HepG2 (cell line): ENCODE data around the gene ZCCHC3. TPM values are rescaled to one million over a fixed set of nuclear protein-coding genes. Genes with fewer than 3 reads are reported as not detected.

Experiments
- ESRRA ChIP-seq: sonication (generic); formaldehyde crosslinking; IDR thresholded peaks from 2 replicates; pipeline ENCODE4 v1.5.1; 2020; ENCODE audit warnings: mild to moderate bottlenecking, low read depth, missing genetic modification reagents
- EZH2 ChIP-seq: conservative IDR thresholded peaks from 2 replicates; pipeline ENCODE4 v1.6.1; 2012; ENCODE audit warnings: mild to moderate bottlenecking, low read depth, low read length, moderate library complexity
- FLYWCH1 ChIP-seq: sonication (generic); formaldehyde crosslinking; IDR thresholded peaks from 2 replicates; pipeline ENCODE4 v1.8.1; 2023; ENCODE audit warnings: mild to moderate bottlenecking, missing genetic modification reagents
- FOXC1 ChIP-seq: sonication (generic); formaldehyde crosslinking; IDR thresholded peaks from 2 replicates; pipeline ENCODE4 v1.8.0; 2022; ENCODE audit warnings: mild to moderate bottlenecking, missing genetic modification reagents, borderline replicate concordance
- HDAC6 ChIP-seq: fragments of 200-600 bp; sonication (generic); IDR thresholded peaks from 2 replicates; pipeline ENCODE4 v1.7.0; 2017; ENCODE audit warnings: mild to moderate bottlenecking, antibody characterized with exemption, low read length, low read depth
- MTF2 ChIP-seq: sonication (generic); formaldehyde crosslinking; IDR thresholded peaks from 2 replicates; pipeline ENCODE4 v1.5.0; 2020; ENCODE audit warnings: missing genetic modification reagents, borderline replicate concordance
- NFE2L2 ChIP-seq: fragments of 150-350 bp; IDR thresholded peaks from 2 replicates; pipeline ENCODE4 v1.6.1; 2014; ENCODE audit warnings: low read length
- PHF21A ChIP-seq: sonication (generic); formaldehyde crosslinking; IDR thresholded peaks from 2 replicates; pipeline ENCODE4 v1.5.0; 2020; ENCODE audit warnings: mild to moderate bottlenecking, missing genetic modification reagents
- RFX3 ChIP-seq: IDR thresholded peaks from 2 replicates; pipeline ENCODE4 v1.6.1; 2016; ENCODE audit warnings: missing biosample characterization, missing genetic modification reagents
- RFXAP ChIP-seq: sonication (generic); formaldehyde crosslinking; IDR thresholded peaks from 2 replicates; pipeline ENCODE4 v1.4.0; 2020; ENCODE audit warnings: missing genetic modification reagents, borderline replicate concordance
- SAFB2 ChIP-seq: sonication (generic); formaldehyde crosslinking; IDR thresholded peaks from 2 replicates; pipeline ENCODE4 v1.5.1; 2020; ENCODE audit warnings: missing genetic modification reagents, low read depth, mild to moderate bottlenecking, borderline replicate concordance
- TCF7L2 ChIP-seq: IDR thresholded peaks from 2 replicates; pipeline ENCODE4 v1.6.1; 2011; ENCODE audit warnings: mild to moderate bottlenecking, low read depth, low read length, moderate library complexity
- U2AF2 ChIP-seq: fragments of 200-400 bp; formaldehyde crosslinking; IDR thresholded peaks from 2 replicates; pipeline ENCODE4 v1.6.1; 2017; ENCODE audit warnings: low read depth, mild to moderate bottlenecking, low read length
- ZFP36L1 ChIP-seq: sonication (generic); formaldehyde crosslinking; IDR thresholded peaks from 2 replicates; pipeline ENCODE4 v1.8.0; 2022; ENCODE audit warnings: mild to moderate bottlenecking, missing genetic modification reagents, moderate library complexity
- ZNF317 ChIP-seq: sonication (generic); formaldehyde crosslinking; IDR thresholded peaks from 2 replicates; pipeline ENCODE4 v1.5.0; 2020; ENCODE audit warnings: mild to moderate bottlenecking, missing genetic modification reagents
- ZNF562 ChIP-seq: sonication (generic); formaldehyde crosslinking; IDR thresholded peaks from 2 replicates; pipeline ENCODE4 v1.8.0; 2022; ENCODE audit warnings: missing genetic modification reagents, borderline replicate concordance
- ZNF616 ChIP-seq: sonication (generic); formaldehyde crosslinking; IDR thresholded peaks from 2 replicates; pipeline ENCODE4 v1.5.0; 2020; ENCODE audit warnings: low read depth, mild to moderate bottlenecking, missing genetic modification reagents
- ZNF674 ChIP-seq: sonication (generic); formaldehyde crosslinking; IDR thresholded peaks from 2 replicates; pipeline ENCODE4 v1.5.0; 2020; ENCODE audit warnings: low read depth, mild to moderate bottlenecking, missing genetic modification reagents
- polyA plus RNA-seq, 8 experiments: library from polyadenylated mRNA; depleted of rRNA in 3 of 8; stranded (reverse) in 7 of 8; unstranded in 1 of 8; fragments of >200 nt; fragmentation: Illumina TruSeq in 4 of 8; extraction: Trizol in 4 of 8; gene quantifications; 2 replicates each; pipeline versions ENCODE4 v1.2.1 to v1.2.3, GENCODE V29; 2011 to 2016; ENCODE audit warnings: low read depth in 4 of 8, missing spikeins in 1 of 8, mixed read lengths in 1 of 8; ENCODE audit not compliant: insufficient read depth in 1 of 8
- total RNA-seq, 5 experiments: library from RNA; depleted of rRNA; stranded (reverse); fragments of >200 nt; fragmentation: Illumina TruSeq; extraction: Trizol; gene quantifications; 2 replicates each; pipeline ENCODE4 v1.2.3, GENCODE V29; 2016; ENCODE audit warnings: low read depth in 1 of 5
- TF ChIP-seq, protein P1 (sequence below): sonication (generic); formaldehyde crosslinking; IDR thresholded peaks from 2 replicates; pipeline ENCODE4 v1.8.0; 2022; ENCODE audit warnings: mild to moderate bottlenecking, missing genetic modification reagents, moderate library complexity
- TF ChIP-seq, protein P2 (sequence below): sonication (generic); formaldehyde crosslinking; IDR thresholded peaks from 2 replicates; pipeline ENCODE4 v1.4.0; 2020; ENCODE audit warnings: mild to moderate bottlenecking, missing genetic modification reagents
- TF ChIP-seq, protein P3 (sequence below): sonication (generic); formaldehyde crosslinking; IDR thresholded peaks from 2 replicates; pipeline ENCODE4 v1.5.0; 2020; ENCODE audit warnings: missing genetic modification reagents
- TF ChIP-seq, protein P4 (sequence below): sonication (generic); formaldehyde crosslinking; IDR thresholded peaks from 2 replicates; pipeline ENCODE4 v1.4.0; 2020; ENCODE audit warnings: missing genetic modification reagents, borderline replicate concordance
- TF ChIP-seq, protein P5 (sequence below): sonication (generic); formaldehyde crosslinking; conservative IDR thresholded peaks from 2 replicates; pipeline ENCODE4 v1.4.0; 2020; ENCODE audit warnings: missing genetic modification reagents

ZCCHC3 gene
- total and polyA plus RNA-seq, 2 of the 13 experiments (the other 11 are each of a cell fraction or from before 2014, with no cell fraction given): 46.6 to 63.0 TPM

DNA sequence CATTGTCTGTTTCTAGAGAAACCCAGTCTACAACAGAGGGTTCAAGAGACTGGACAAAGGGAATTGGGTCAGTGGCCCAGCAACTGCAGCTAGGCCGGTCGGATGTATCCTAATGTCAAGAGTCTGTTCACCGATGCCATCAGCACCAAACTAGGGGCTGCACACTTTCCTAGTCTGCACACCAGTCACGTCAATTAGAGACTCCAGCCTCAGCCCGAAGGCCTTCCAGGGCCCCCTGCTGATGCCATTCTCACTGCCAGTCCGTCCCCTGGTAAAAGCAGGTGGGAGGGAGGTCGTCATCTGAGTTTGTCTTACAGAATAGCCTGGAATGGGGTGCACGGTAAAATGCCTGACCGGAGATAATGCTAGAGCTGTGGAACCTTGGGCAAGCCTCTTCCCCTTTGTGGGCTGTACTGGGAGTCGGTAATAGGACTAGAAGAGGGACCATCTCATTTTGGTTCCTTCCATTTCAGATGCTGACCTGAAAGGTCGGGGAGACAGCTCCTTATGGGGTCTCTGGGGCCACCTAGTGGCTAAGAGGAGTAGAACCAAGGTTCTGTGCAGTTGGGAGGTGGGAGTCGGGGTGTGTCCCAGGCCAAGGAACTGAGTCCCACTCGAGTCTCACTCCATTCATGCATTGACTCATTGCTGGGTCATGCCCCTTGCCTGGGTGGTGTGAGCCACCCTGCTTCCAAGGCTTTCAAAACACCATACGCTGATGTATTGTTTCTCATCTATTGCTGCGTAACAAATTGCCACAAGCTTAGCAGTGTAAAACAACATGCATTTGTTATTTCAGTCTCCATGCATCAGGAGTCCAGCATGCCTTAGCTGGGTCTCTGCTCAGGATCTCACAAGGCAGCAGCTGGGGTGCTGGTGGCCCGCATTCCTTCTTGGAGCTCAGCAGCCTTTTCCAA is 33.1 kb downstream of the ZCCHC3 start (continued):
- TF ChIP-seq FOXC1: peak; percentile 48; the same call in 1 of the 2 replicates
- no peak for TF ChIP-seq EZH2
- no peak for TF ChIP-seq TCF7L2
- no peak for TF ChIP-seq ZNF317 (CRISPR knock-in tag)
- no peak for TF ChIP-seq MTF2
- no peak for TF ChIP-seq RFX3 (CRISPR knock-in tag)
- TF ChIP-seq ESRRA: peak; percentile 43; the same call in 1 of the 2 replicates
- TF ChIP-seq PHF21A: no peak
- no peak for TF ChIP-seq FLYWCH1 (CRISPR knock-in tag)
- TF ChIP-seq ZNF674 (CRISPR knock-in tag): no peak
- TF ChIP-seq, protein P1, sequence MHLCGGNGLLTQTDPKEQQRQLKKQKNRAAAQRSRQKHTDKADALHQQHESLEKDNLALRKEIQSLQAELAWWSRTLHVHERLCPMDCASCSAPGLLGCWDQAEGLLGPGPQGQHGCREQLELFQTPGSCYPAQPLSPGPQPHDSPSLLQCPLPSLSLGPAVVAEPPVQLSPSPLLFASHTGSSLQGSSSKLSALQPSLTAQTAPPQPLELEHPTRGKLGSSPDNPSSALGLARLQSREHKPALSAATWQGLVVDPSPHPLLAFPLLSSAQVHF (CRISPR knock-in tag): no peak
- no peak for TF ChIP-seq HDAC6
- TF ChIP-seq SAFB2 (CRISPR knock-in tag): no peak; the same call in 1 of the 2 replicates
- TF ChIP-seq NFE2L2: no peak; the same call in 1 of the 2 replicates
- TF ChIP-seq, protein P2, sequence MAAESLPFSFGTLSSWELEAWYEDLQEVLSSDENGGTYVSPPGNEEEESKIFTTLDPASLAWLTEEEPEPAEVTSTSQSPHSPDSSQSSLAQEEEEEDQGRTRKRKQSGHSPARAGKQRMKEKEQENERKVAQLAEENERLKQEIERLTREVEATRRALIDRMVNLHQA (CRISPR knock-in tag): no peak
- TF ChIP-seq, protein P3, sequence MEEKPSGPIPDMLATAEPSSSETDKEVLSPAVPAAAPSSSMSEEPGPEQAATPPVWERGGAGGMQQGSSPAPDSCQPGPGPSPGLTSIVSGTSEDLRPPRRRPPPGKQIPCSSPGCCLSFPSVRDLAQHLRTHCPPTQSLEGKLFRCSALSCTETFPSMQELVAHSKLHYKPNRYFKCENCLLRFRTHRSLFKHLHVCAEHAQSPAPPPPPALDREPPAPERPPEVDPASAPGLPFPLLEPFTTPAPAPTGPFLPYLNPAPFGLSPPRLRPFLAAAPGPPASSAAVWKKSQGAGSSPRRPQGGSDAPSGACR: no peak
- no peak for TF ChIP-seq ZFP36L1 (CRISPR knock-in tag)
- TF ChIP-seq RFXAP (CRISPR knock-in tag): no peak
- TF ChIP-seq ZNF616 (CRISPR knock-in tag): no peak
- no peak for TF ChIP-seq ZNF562 (CRISPR knock-in tag)
- TF ChIP-seq, protein P4, sequence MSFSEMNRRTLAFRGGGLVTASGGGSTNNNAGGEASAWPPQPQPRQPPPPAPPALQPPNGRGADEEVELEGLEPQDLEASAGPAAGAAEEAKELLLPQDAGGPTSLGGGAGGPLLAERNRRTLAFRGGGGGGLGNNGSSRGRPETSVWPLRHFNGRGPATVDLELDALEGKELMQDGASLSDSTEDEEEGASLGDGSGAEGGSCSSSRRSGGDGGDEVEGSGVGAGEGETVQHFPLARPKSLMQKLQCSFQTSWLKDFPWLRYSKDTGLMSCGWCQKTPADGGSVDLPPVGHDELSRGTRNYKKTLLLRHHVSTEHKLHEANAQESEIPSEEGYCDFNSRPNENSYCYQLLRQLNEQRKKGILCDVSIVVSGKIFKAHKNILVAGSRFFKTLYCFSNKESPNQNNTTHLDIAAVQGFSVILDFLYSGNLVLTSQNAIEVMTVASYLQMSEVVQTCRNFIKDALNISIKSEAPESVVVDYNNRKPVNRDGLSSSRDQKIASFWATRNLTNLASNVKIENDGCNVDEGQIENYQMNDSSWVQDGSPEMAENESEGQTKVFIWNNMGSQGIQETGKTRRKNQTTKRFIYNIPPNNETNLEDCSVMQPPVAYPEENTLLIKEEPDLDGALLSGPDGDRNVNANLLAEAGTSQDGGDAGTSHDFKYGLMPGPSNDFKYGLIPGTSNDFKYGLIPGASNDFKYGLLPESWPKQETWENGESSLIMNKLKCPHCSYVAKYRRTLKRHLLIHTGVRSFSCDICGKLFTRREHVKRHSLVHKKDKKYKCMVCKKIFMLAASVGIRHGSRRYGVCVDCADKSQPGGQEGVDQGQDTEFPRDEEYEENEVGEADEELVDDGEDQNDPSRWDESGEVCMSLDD (CRISPR knock-in tag): no peak
- TF ChIP-seq, protein P5, sequence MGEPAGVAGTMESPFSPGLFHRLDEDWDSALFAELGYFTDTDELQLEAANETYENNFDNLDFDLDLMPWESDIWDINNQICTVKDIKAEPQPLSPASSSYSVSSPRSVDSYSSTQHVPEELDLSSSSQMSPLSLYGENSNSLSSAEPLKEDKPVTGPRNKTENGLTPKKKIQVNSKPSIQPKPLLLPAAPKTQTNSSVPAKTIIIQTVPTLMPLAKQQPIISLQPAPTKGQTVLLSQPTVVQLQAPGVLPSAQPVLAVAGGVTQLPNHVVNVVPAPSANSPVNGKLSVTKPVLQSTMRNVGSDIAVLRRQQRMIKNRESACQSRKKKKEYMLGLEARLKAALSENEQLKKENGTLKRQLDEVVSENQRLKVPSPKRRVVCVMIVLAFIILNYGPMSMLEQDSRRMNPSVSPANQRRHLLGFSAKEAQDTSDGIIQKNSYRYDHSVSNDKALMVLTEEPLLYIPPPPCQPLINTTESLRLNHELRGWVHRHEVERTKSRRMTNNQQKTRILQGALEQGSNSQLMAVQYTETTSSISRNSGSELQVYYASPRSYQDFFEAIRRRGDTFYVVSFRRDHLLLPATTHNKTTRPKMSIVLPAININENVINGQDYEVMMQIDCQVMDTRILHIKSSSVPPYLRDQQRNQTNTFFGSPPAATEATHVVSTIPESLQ (CRISPR knock-in tag): 0 out of 2 replicates have a peak, but pooled peaks have one; percentile 8
- TF ChIP-seq U2AF2: no peak
